ENCODE results near the gene KY.

GRCh38 chr3:134677987-134678308 is 27.1 kb upstream of the KY start:
- TF ChIP-seq PPARA (CRISPR knock-in tag; IDR thresholded peaks at IDR 0.05; ENCODE audit: borderline replicate concordance) (no peak), TOX (CRISPR knock-in tag; IDR thresholded peaks at IDR 0.05; ENCODE audit: borderline replicate concordance) (no peak), PATZ1 (CRISPR knock-in tag; IDR thresholded peaks at IDR 0.05; ENCODE audit: borderline replicate concordance) (no peak), ZFP3 (CRISPR knock-in tag; IDR thresholded peaks at IDR 0.05) (no peak), ARNTL (CRISPR knock-in tag; IDR thresholded peaks at IDR 0.05; ENCODE audit: borderline replicate concordance, low read depth) (no peak), CSRNP3 (CRISPR knock-in tag; IDR thresholded peaks at IDR 0.05) (no peak), ISL1 (CRISPR knock-in tag; IDR thresholded peaks at IDR 0.05) (no peak), POU6F1 (CRISPR knock-in tag; IDR thresholded peaks at IDR 0.05; ENCODE audit: borderline replicate concordance, low read depth) (no peak), ZNF70 (CRISPR knock-in tag; IDR thresholded peaks at IDR 0.05) (no peak), ZNF8 (CRISPR knock-in tag; IDR thresholded peaks at IDR 0.05) (no peak), ZFP30 (CRISPR knock-in tag; IDR thresholded peaks at IDR 0.05) (no peak)

Data from SK-N-SH treated with all-trans-retinoic acid at 6 μM for 48 hours (cell line).